Esophagus squamous epithelium (tissue), 4 donors: Measurements from ENCODE around the gene SH2B2.

Source experiments
- CTCF ChIP-seq, 6 experiments: fragments of 450-650 bp in 4 of 6; fragments of 200-600 bp in 2 of 6; sonication (generic) in 2 of 6; IDR thresholded peaks; one replicate each; pipeline ENCODE4 v1.5.1; 2016 to 2019; ENCODE audit warnings: antibody characterized with exemption in 6 of 6, mild to moderate bottlenecking in 4 of 6, moderate library complexity in 4 of 6
- POLR2A ChIP-seq, 4 donors: fragments of 450-650 bp; IDR thresholded peaks; one replicate each; pipeline ENCODE4 v1.6.1; 2017; ENCODE audit warnings: antibody characterized with exemption in 4 of 4, mild to moderate bottlenecking in 4 of 4, moderate library complexity in 3 of 4

GRCh38 chr7:102291056-102291915 lies 4.6 kb downstream of the SH2B2 start:
- TF ChIP-seq CTCF (IDR thresholded peaks at IDR 0.05) (no peak), POLR2A (IDR thresholded peaks at IDR 0.05) (no peak)
